Ovary (tissue), 3 donors: ENCODE measurements around the gene TRIM74.
"Not testable (repeated sequence)": the region's sequence is repeated elsewhere in the genome, so short reads cannot be mapped to it uniquely, and the experiment has no call there.

Source experiments
- CTCF ChIP-seq, 3 donors: fragments of 450-650 bp in 2 of 3; fragments of 200-600 bp in 1 of 3; IDR thresholded peaks; one replicate each; pipeline versions ENCODE4 v1.5.1 to v1.8.0; 2016 to 2022; ENCODE audit warnings: antibody characterized with exemption in 3 of 3, mild to moderate bottlenecking in 1 of 3
- POLR2A ChIP-seq: fragments of 450-650 bp; IDR thresholded peaks from one replicate; pipeline ENCODE4 v1.6.1; 2017; ENCODE audit warnings: antibody characterized with exemption, mild to moderate bottlenecking, moderate library complexity
- donor health status: DM: no; HTN: no; CAD: no.

GRCh38 chr7:72960029-72960428 lies 9.2 kb downstream of the TRIM74 start:
- not testable (repeated sequence) for TF ChIP-seq CTCF (IDR thresholded peaks at IDR 0.05); POLR2A
